ENCODE results near the gene ARF3. TPM values are rescaled to one million over a fixed set of nuclear protein-coding genes. Genes with fewer than 3 reads are reported as not detected.

Gene ARF3
- total RNA-seq, 1 experiment from 2014 or later = 224 TPM

GRCh38 chr12:48973941-48974673 lies 16.8 kb upstream of the ARF3 start:
- intact Hi-C loops (cut with micrococcal nuclease; ENCODE audit: unreplicated experiment) = no loop called here
- H3K27me3 ChIP-seq (ENCODE audit: control insufficient read depth, insufficient read depth, low read length) = peaks cover 6% of the 10 kb centered on the region
- ATAC-seq (no peak), DNase-seq (ENCODE audit: low read depth, low spot score) (no peak)
- TF ChIP-seq REST (IDR thresholded peaks at IDR 0.05; ENCODE audit: insufficient read depth in 1 of 2, low read depth in 2 of 2, low read length in 1 of 2) (no peak), CTCF (IDR thresholded peaks at IDR 0.05) (peak; percentile 69), POLR2AphosphoS5 (IDR thresholded peaks at IDR 0.05; ENCODE audit: low read depth, low read length) (no peak), TCF7L2 (IDR thresholded peaks at IDR 0.05; ENCODE audit: low read depth, low read length) (no peak), SIN3A (IDR thresholded peaks at IDR 0.05; ENCODE audit: borderline replicate concordance, insufficient read depth, low read depth, low read length) (no peak)
- H3K27ac ChIP-seq (ENCODE audit: low read length) = no peak overlapping the region
- POLR2A ChIA-PET = no interaction called here
- CTCF ChIA-PET = interaction anchor here (0.6 kb wide), 1 partner anchor 91 kb away, joined by 4 read pairs; no protein-coding TSS in a partner anchor
- in situ Hi-C loops (cut with HindIII; ENCODE audit: low pct_unique_long_range_greater_than_20kb, low sequenced_read_pairs) = no loop called here
- no peaks in the 10 kb centered on the region for H3K36me3 ChIP-seq (ENCODE audit: control insufficient read depth, insufficient read depth, low read length)
- H3K4me1 ChIP-seq (ENCODE audit: control insufficient read depth, insufficient read depth, low read length) = peaks cover 12% of the 10 kb centered on the region
- no peaks in the 10 kb centered on the region for H3K9me3 ChIP-seq (ENCODE audit: control insufficient read depth, insufficient read depth, low read depth, low read length)
- no peak overlapping the region for H3K4me3 ChIP-seq (ENCODE audit: low read depth in 2 of 2, low read length in 2 of 2)
- BruUV-seq (replicated peaks) = no TSS peak

- Histone ChIP-seq H3K36me3 (ENCODE audit: control insufficient read depth, insufficient read depth, low read length) (no peaks in the 10 kb centered on the region), H3K9me3 (ENCODE audit: control insufficient read depth, insufficient read depth, low read depth, low read length) (no peaks in the 10 kb centered on the region), H3K4me3 (ENCODE audit: low read depth in 2 of 2, low read length in 2 of 2) (no peak overlapping the region), H3K27ac (ENCODE audit: low read length) (no peak overlapping the region), H3K27me3 (ENCODE audit: control insufficient read depth, insufficient read depth, low read length) (peaks cover under 1% of the 10 kb centered on the region; the same call in 1 of the 2 replicates), H3K4me1 (ENCODE audit: control insufficient read depth, insufficient read depth, low read length) (peaks cover 14% of the 10 kb centered on the region)
- BruUV-seq (replicated peaks) = no TSS peak
- DNase-seq (ENCODE audit: low read depth, low spot score) (no peak), ATAC-seq (no peak)
- in situ Hi-C loops (cut with HindIII; ENCODE audit: low pct_unique_long_range_greater_than_20kb, low sequenced_read_pairs) = no loop called here
- CTCF ChIA-PET = interaction anchor here (0.6 kb wide), 1 partner anchor 91 kb away, joined by 4 read pairs; no protein-coding TSS in a partner anchor
- intact Hi-C loops (cut with micrococcal nuclease; ENCODE audit: unreplicated experiment) = no loop called here
- TF ChIP-seq SIN3A (IDR thresholded peaks at IDR 0.05; ENCODE audit: borderline replicate concordance, insufficient read depth, low read depth, low read length) (no peak), TCF7L2 (IDR thresholded peaks at IDR 0.05; ENCODE audit: low read depth, low read length) (no peak), CTCF (IDR thresholded peaks at IDR 0.05) (no peak), REST (IDR thresholded peaks at IDR 0.05; ENCODE audit: insufficient read depth in 1 of 2, low read depth in 2 of 2, low read length in 1 of 2) (no peak), POLR2AphosphoS5 (IDR thresholded peaks at IDR 0.05; ENCODE audit: low read depth, low read length) (no peak)
- POLR2A ChIA-PET = no interaction called here
These were observed 16.2 kb upstream of the ARF3 start for GRCh38 chr12:48973531-48973930.

Data from Panc1 (cell line).